WTC11 (cell line): ENCODE results near the gene DYRK1A. TPM values are rescaled to one million over a fixed set of nuclear protein-coding genes. Genes with fewer than 3 reads are reported as not detected.

Experiments
- ATAC-seq: fragments of 200-7000 bp; cut with Tn5 transposase; 2 replicates; pipeline ENCODE4 v1.10.0; 2021; ENCODE audit warnings: mild to moderate bottlenecking, moderate library complexity
- CTCF ChIA-PET: fragments of 300-600 bp; sonication (Branson Sonifier 250); formaldehyde crosslinking; loops from one replicate; lab custom pipeline; 2021; ENCODE audit warnings: antibody characterized with exemption; lab: Charles Lee
- POLR2A ChIA-PET: fragments of 350-600 bp; sonication (Branson Sonifier 250); formaldehyde crosslinking; loops from one replicate; lab custom pipeline; 2021; ENCODE audit warnings: antibody characterized with exemption; lab: Charles Lee
- DNase-seq: peaks from one replicate; pipeline ENCODE4 v3.0.0; 2021; ENCODE audit warnings: low spot score
- H3K27ac Mint-ChIP-seq: 2 replicates; pipeline ENCODE4 v1.8.0; 2021; ENCODE audit warnings: mixed read lengths
- H3K27me3 Mint-ChIP-seq: 2 replicates; pipeline ENCODE4 v1.8.0; 2021; ENCODE audit warnings: low read depth, mild to moderate bottlenecking, moderate library complexity, mixed read lengths
- H3K36me3 Mint-ChIP-seq: 2 replicates; pipeline ENCODE4 v1.8.0; 2021; ENCODE audit warnings: mixed read lengths
- H3K4me1 Mint-ChIP-seq: 2 replicates; pipeline ENCODE4 v1.8.0; 2022; ENCODE audit warnings: mixed read lengths
- H3K4me3 Mint-ChIP-seq: 2 replicates; pipeline ENCODE4 v1.8.0; 2021; ENCODE audit warnings: mild to moderate bottlenecking, moderate library complexity, mixed read lengths
- H3K9me3 Mint-ChIP-seq: 2 replicates; pipeline ENCODE4 v1.8.0; 2021; ENCODE audit warnings: mixed read lengths
- AFF4 ChIP-seq: sonication (generic); formaldehyde crosslinking; IDR thresholded peaks from 2 replicates; pipeline ENCODE4 v1.8.1; 2023; ENCODE audit warnings: mild to moderate bottlenecking, missing genetic modification reagents, borderline replicate concordance
- ATF2 ChIP-seq: sonication (generic); formaldehyde crosslinking; IDR thresholded peaks from 2 replicates; pipeline ENCODE4 v1.8.1; 2022; ENCODE audit warnings: low read depth, missing genetic modification reagents, borderline replicate concordance
- CREB1 ChIP-seq: sonication (generic); formaldehyde crosslinking; IDR thresholded peaks from 2 replicates; pipeline ENCODE4 v1.8.0; 2023; ENCODE audit warnings: mild to moderate bottlenecking, missing genetic modification reagents
- CTCF ChIP-seq: fragments of 200-600 bp; IDR thresholded peaks from 2 replicates; pipeline ENCODE4 v1.8.0; 2022; ENCODE audit warnings: antibody characterized with exemption
- E2F1 ChIP-seq: sonication (generic); formaldehyde crosslinking; IDR thresholded peaks from 2 replicates; pipeline ENCODE4 v1.8.0; 2022; ENCODE audit warnings: mild to moderate bottlenecking, missing genetic modification reagents
- ESRRA ChIP-seq: sonication (generic); formaldehyde crosslinking; IDR thresholded peaks from 2 replicates; pipeline ENCODE4 v1.8.1; 2022; ENCODE audit warnings: mild to moderate bottlenecking, missing genetic modification reagents, borderline replicate concordance
- JUN ChIP-seq: sonication (generic); formaldehyde crosslinking; IDR thresholded peaks from 2 replicates; pipeline ENCODE4 v1.8.0; 2023; ENCODE audit warnings: mild to moderate bottlenecking, missing genetic modification reagents
- KAT7 ChIP-seq: sonication (generic); formaldehyde crosslinking; IDR thresholded peaks from 2 replicates; pipeline ENCODE4 v1.8.1; 2023; ENCODE audit warnings: missing genetic modification reagents, mild to moderate bottlenecking, borderline replicate concordance
- MAX ChIP-seq: sonication (generic); formaldehyde crosslinking; IDR thresholded peaks from 2 replicates; pipeline ENCODE4 v1.8.0; 2022; ENCODE audit warnings: mild to moderate bottlenecking, missing genetic modification reagents
- MYBL2 ChIP-seq: sonication (generic); formaldehyde crosslinking; IDR thresholded peaks from 2 replicates; pipeline ENCODE4 v1.8.1; 2023; ENCODE audit warnings: mild to moderate bottlenecking, moderate library complexity, missing genetic modification reagents
- PRDM15 ChIP-seq: sonication (generic); formaldehyde crosslinking; IDR thresholded peaks from 2 replicates; pipeline ENCODE4 v1.8.0; 2022; ENCODE audit warnings: missing genetic modification reagents
- TEAD1 ChIP-seq: sonication (generic); formaldehyde crosslinking; IDR thresholded peaks from 2 replicates; pipeline ENCODE4 v1.8.0; 2022; ENCODE audit warnings: mild to moderate bottlenecking, missing genetic modification reagents
- USF1 ChIP-seq: sonication (generic); formaldehyde crosslinking; IDR thresholded peaks from 2 replicates; pipeline ENCODE4 v1.8.0; 2022; ENCODE audit warnings: mild to moderate bottlenecking, missing genetic modification reagents
- ZNF423 ChIP-seq: fragments of 250-450 bp; sonication (Bioruptor Pico); IDR thresholded peaks from 2 replicates; pipeline ENCODE4 v2.1.2; 2022; ENCODE audit warnings: mild to moderate bottlenecking, moderate library complexity
- ZNF512 ChIP-seq: sonication (generic); formaldehyde crosslinking; IDR thresholded peaks from 2 replicates; pipeline ENCODE4 v1.8.1; 2022; ENCODE audit warnings: missing genetic modification reagents, borderline replicate concordance
- total RNA-seq: library from RNA; stranded (reverse); gene quantifications from 3 replicates; pipeline ENCODE4 v1.2.3, GENCODE V29; 2021

The DYRK1A gene
- total RNA-seq, 1 experiment from 2014 or later = 56.5 TPM

- Mint-ChIP-seq H3K36me3 (peaks cover 16% of the 10 kb centered on the region), H3K9me3 (no peaks in the 10 kb centered on the region), H3K27me3 (no peaks in the 10 kb centered on the region), H3K27ac (no peak overlapping the region), H3K4me3 (no peak overlapping the region), H3K4me1 (peaks cover 47% of the 10 kb centered on the region)
- POLR2A ChIA-PET = no interaction called here
- ATAC-seq (peak; percentile 14; the same call in 1 of the 2 replicates), DNase-seq (no peak)
- CTCF ChIA-PET = interaction anchor here (1.1 kb wide), 1 partner anchor 10 kb away, joined by 3 read pairs; no protein-coding TSS in a partner anchor
- TF ChIP-seq TEAD1 (CRISPR knock-in tag) = no peak
- no peak for TF ChIP-seq JUN (CRISPR knock-in tag)
- TF ChIP-seq ZNF423 (CRISPR knock-in tag) = no peak
- TF ChIP-seq USF1 (CRISPR knock-in tag) = no peak
- no peak for TF ChIP-seq AFF4 (CRISPR knock-in tag)
- no peak for TF ChIP-seq MYBL2 (CRISPR knock-in tag)
- TF ChIP-seq ESRRA = no peak
- no peak for TF ChIP-seq ATF2 (CRISPR knock-in tag)
- TF ChIP-seq E2F1 (CRISPR knock-in tag) = no peak
- no peak for TF ChIP-seq PRDM15 (CRISPR knock-in tag)
- TF ChIP-seq ZNF512 = no peak
- TF ChIP-seq CTCF = no peak
- no peak for TF ChIP-seq CREB1 (CRISPR knock-in tag)
- TF ChIP-seq KAT7 (CRISPR knock-in tag) = no peak
- no peak for TF ChIP-seq MAX
Measured at GRCh38 chr21:37520801-37521200, 154.2 kb downstream of the DYRK1A start.
